PFSK-1 (cell line): ENCODE measurements around the gene ARID3C.

Source experiments
- POLR2AphosphoS5 ChIP-seq: IDR thresholded peaks from 2 replicates; pipeline ENCODE4 v1.6.1; 2012; ENCODE audit warnings: low read depth, mild to moderate bottlenecking, control low read depth, low read length, moderate library complexity
- SIN3A ChIP-seq: IDR thresholded peaks from 2 replicates; pipeline ENCODE4 v1.6.1; 2012; ENCODE audit warnings: mild to moderate bottlenecking, low read length, moderate library complexity, borderline replicate concordance; ENCODE audit not compliant: insufficient read depth
- TF ChIP-seq, protein P1 (sequence below), 2 experiments: IDR thresholded peaks; 2 replicates each; pipeline versions ENCODE4 v1.6.1 to v1.8.0; 2011 to 2012; ENCODE audit warnings: low read depth in 2 of 2, low read length in 2 of 2, control low read depth in 1 of 2, inconsistent platforms in 1 of 2, mild to moderate bottlenecking in 1 of 2, moderate library complexity in 1 of 2; ENCODE audit not compliant: insufficient read depth in 1 of 2

DNA sequence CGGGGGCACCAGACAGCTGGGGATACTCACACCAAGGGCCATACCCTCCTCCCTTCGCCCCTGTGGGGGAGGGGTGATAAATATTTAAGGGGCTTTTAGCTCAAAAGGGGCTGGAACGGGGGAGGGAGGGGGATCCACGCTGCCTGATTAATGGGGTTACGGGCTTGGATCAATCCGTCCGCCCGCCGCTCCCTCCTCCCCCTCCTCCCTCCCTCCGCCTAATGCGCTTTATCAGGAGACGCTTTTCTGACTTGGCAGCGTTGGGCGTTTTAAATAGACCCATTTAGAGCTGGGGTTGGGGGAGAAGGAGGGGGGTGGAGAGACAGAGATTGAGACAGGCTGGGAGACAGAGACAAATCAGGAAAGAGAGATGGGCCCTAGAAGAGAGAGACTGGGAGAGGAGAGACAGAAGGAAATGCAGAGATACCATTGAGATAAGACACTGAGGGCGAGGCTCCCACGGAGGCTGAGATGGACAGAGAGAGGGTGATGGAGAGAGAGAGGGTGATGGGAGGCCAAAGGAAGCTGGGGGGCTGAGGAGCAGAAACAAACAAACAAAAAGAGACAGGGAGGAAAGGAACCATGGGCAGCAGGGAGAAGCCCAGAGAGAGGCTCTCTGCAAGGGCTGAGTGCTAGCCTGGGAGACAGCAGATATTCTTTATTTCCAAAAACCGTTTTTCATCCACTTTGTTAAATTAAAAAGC lies 49.6 kb downstream of the ARID3C start:
- TF ChIP-seq SIN3A (no peak), POLR2AphosphoS5 (no peak)
- TF ChIP-seq, protein P1, sequence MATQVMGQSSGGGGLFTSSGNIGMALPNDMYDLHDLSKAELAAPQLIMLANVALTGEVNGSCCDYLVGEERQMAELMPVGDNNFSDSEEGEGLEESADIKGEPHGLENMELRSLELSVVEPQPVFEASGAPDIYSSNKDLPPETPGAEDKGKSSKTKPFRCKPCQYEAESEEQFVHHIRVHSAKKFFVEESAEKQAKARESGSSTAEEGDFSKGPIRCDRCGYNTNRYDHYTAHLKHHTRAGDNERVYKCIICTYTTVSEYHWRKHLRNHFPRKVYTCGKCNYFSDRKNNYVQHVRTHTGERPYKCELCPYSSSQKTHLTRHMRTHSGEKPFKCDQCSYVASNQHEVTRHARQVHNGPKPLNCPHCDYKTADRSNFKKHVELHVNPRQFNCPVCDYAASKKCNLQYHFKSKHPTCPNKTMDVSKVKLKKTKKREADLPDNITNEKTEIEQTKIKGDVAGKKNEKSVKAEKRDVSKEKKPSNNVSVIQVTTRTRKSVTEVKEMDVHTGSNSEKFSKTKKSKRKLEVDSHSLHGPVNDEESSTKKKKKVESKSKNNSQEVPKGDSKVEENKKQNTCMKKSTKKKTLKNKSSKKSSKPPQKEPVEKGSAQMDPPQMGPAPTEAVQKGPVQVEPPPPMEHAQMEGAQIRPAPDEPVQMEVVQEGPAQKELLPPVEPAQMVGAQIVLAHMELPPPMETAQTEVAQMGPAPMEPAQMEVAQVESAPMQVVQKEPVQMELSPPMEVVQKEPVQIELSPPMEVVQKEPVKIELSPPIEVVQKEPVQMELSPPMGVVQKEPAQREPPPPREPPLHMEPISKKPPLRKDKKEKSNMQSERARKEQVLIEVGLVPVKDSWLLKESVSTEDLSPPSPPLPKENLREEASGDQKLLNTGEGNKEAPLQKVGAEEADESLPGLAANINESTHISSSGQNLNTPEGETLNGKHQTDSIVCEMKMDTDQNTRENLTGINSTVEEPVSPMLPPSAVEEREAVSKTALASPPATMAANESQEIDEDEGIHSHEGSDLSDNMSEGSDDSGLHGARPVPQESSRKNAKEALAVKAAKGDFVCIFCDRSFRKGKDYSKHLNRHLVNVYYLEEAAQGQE (IDR thresholded peaks at IDR 0.05; ENCODE audit: insufficient read depth in 1 of 2, low read depth in 2 of 2, low read length in 2 of 2), result no peak
